SK-N-MC (cell line): ENCODE data around the gene FBXO38.

Experiments used
- EZH2 ChIP-seq: fragments of 200-600 bp; sonication (generic); IDR thresholded peaks from one replicate; pipeline ENCODE4 v1.6.1; 2017; ENCODE audit warnings: antibody characterized with exemption
- POLR2AphosphoS5 ChIP-seq: IDR thresholded peaks from 2 replicates; pipeline ENCODE4 v1.6.1; 2012; ENCODE audit warnings: mild to moderate bottlenecking, low read depth, low read length, borderline replicate concordance

- TF ChIP-seq EZH2: no peak
- no peak for TF ChIP-seq POLR2AphosphoS5
These were observed 36.1 kb upstream of the FBXO38 start for GRCh38 chr5:148347706-148348105.
